K562 (cell line): Measurements from ENCODE around the gene FBXW2. TPM values are rescaled to one million over a fixed set of nuclear protein-coding genes. Genes with fewer than 3 reads are reported as not detected.
"Not testable (repeated sequence)": the region's sequence is repeated elsewhere in the genome, so short reads cannot be mapped to it uniquely, and the experiment has no call there.

ENCODE experiments used
- ATAC-seq: fragments of 200-7000 bp; cut with Tn5 transposase; 3 replicates; pipeline ENCODE4 v1.9.1; 2020; ENCODE audit warnings: moderate library complexity
- BruUV-seq: library from RNA; stranded (reverse); fragments of 400-500 nt; replicated peaks from 2 replicates; lab custom pipeline; 2021; lab: Mats Ljungman, UMichigan
- CTCF ChIA-PET: fragments of 300-600 bp; formaldehyde crosslinking; extraction: SDS; loops from one replicate; lab custom pipeline; 2021; ENCODE audit warnings: low intra/inter-chr PET ratio; lab: Yijun Ruan, JAX
- POLR2A ChIA-PET: fragments of 300-600, 350-650 bp; sonication (Branson Sonifier 250); formaldehyde crosslinking; extraction: SDS; loops from one replicate; lab custom pipeline; 2021; ENCODE audit warnings: antibody characterized with exemption, inconsistent platforms; lab: Yijun Ruan, JAX
- DNase-seq, 4 experiments: peaks; one replicate each; pipeline versions ENCODE4 v3.0.0 to v3.0.0-alpha.2; 2011 to 2018; ENCODE audit warnings: low spot score in 3 of 4, mixed read lengths in 3 of 4; ENCODE audit errors: extremely low read depth in 1 of 4
- FAIRE-seq: peaks from 2 replicates; lab custom pipeline; 2011; peaks lifted over from hg19 to GRCh38; lab: Jason Lieb, UNC
- H2AFZ ChIP-seq: 2 replicates; pipeline ENCODE4 v1.6.0; 2011; ENCODE audit warnings: low read depth, low read length, control low read depth, inconsistent platforms
- H3K27ac ChIP-seq: fragments of 200-600 bp; 3 replicates; pipeline ENCODE4 v1.8.0; 2011; ENCODE audit warnings: low read depth, mild to moderate bottlenecking, control low read depth, inconsistent platforms, low read length, moderate library complexity, mixed read lengths; ENCODE audit errors: extremely low read depth
- H3K27me3 ChIP-seq, 2 experiments: fragments of 300-600 bp in 1 of 2; 2 replicates in 1 of 2; 3 replicates in 1 of 2; pipeline versions ENCODE4 v1.6.0 to v1.8.0; 2011; ENCODE audit warnings: inconsistent platforms in 2 of 2, low read length in 2 of 2, mild to moderate bottlenecking in 1 of 2, mixed read lengths in 1 of 2, moderate library complexity in 1 of 2; ENCODE audit not compliant: control insufficient read depth in 2 of 2, insufficient read depth in 2 of 2
- H3K36me3 ChIP-seq: fragments of 300-600 bp; 3 replicates; pipeline ENCODE4 v1.8.0; 2011; ENCODE audit warnings: mild to moderate bottlenecking, low read length, inconsistent platforms; ENCODE audit not compliant: control insufficient read depth, insufficient read depth
- H3K4me1 ChIP-seq, 2 experiments: fragments of 200-600 bp in 1 of 2; replicated peaks in 1 of 2; 2 replicates in 1 of 2; 3 replicates in 1 of 2; pipeline versions ENCODE4 v1.5.1 to v1.8.0; 2011; ENCODE audit warnings: inconsistent platforms in 2 of 2, low read length in 2 of 2, mild to moderate bottlenecking in 1 of 2, mixed read lengths in 1 of 2, moderate library complexity in 1 of 2; ENCODE audit not compliant: control insufficient read depth in 2 of 2, insufficient read depth in 2 of 2
- H3K4me2 ChIP-seq: 2 replicates; pipeline ENCODE4 v1.6.1; 2011; ENCODE audit warnings: low read length, control low read depth, inconsistent platforms, mixed read lengths; ENCODE audit not compliant: insufficient read depth
- H3K4me3 ChIP-seq: fragments of 200-600 bp; sonication (generic), shearing (Covaris generic); 2 replicates; pipeline ENCODE4 v1.5.1; 2016; ENCODE audit warnings: control low read depth, inconsistent platforms
- H3K79me2 ChIP-seq: fragments of 200-600 bp; 3 replicates; pipeline ENCODE4 v1.8.0; 2011; ENCODE audit warnings: low read length, inconsistent platforms; ENCODE audit not compliant: control insufficient read depth, insufficient read depth
- H3K9ac ChIP-seq, 2 experiments: 2 replicates each; pipeline versions ENCODE4 v1.6.0 to v1.6.1; 2011; ENCODE audit warnings: low read depth in 2 of 2, low read length in 2 of 2, control low read depth in 1 of 2, inconsistent platforms in 1 of 2, mild to moderate bottlenecking in 1 of 2, mixed read lengths in 1 of 2; ENCODE audit not compliant: insufficient read depth in 1 of 2
- H3K9me1 ChIP-seq: one replicate; pipeline ENCODE4 v1.6.0; 2011; ENCODE audit warnings: inconsistent platforms, mild to moderate bottlenecking, low read length, moderate library complexity; ENCODE audit not compliant: control insufficient read depth, insufficient read depth
- H3K9me3 ChIP-seq: replicated peaks from 2 replicates; pipeline ENCODE4 v1.5.1; 2011; ENCODE audit warnings: low read depth, low read length, inconsistent platforms; ENCODE audit not compliant: control insufficient read depth, insufficient read depth
- H4K20me1 ChIP-seq: replicated peaks from 2 replicates; pipeline ENCODE4 v1.6.1; 2011; ENCODE audit warnings: low read length, inconsistent platforms, mixed read lengths; ENCODE audit not compliant: control insufficient read depth, insufficient read depth
- POLR2AphosphoS5 ChIP-seq: IDR thresholded peaks from 2 replicates; pipeline ENCODE4 v1.6.1; 2011; ENCODE audit warnings: mild to moderate bottlenecking, low read depth, low read length, moderate library complexity; ENCODE audit not compliant: control insufficient read depth, insufficient read depth
- SRSF7 ChIP-seq: fragments of 200-400 bp; formaldehyde crosslinking; optimal IDR thresholded peaks from 2 replicates; pipeline ENCODE3; 2017; ENCODE audit warnings: mild to moderate bottlenecking, low read depth, low read length
- U2AF2 ChIP-seq: fragments of 200-400 bp; formaldehyde crosslinking; optimal IDR thresholded peaks from 2 replicates; pipeline ENCODE3; 2017; ENCODE audit warnings: low read depth, mild to moderate bottlenecking, low read length
- WGBS: fragments of 100-300 bp; shearing (Covaris generic); methylation state at CpG from one replicate; pipeline ENCODE4 v1.1.6; 2016; ENCODE audit warnings: low coverage, mixed read lengths; ENCODE audit not compliant: insufficient coverage; ENCODE audit errors: missing lambda C conversion rate; 5-methylcytosine and 5-hydroxymethylcytosine counted together
- in situ Hi-C: fragments of 300-500 bp; cut with MboI; formaldehyde crosslinking; loops from 4 replicates; pipeline ENCODE4 v1.15.0; 2018; ENCODE audit warnings: inconsistent platforms, mixed read lengths
- intact Hi-C: fragments of 100-400 bp; cut with micrococcal nuclease; formaldehyde crosslinking; loops from 2 replicates; pipeline ENCODE4 v1.14.2; 2022
- polyA plus RNA-seq, 8 experiments: library from polyadenylated mRNA; depleted of rRNA in 4 of 8; stranded (reverse) in 5 of 8; unstranded in 3 of 8; fragments of >200 nt; fragmentation: Nextera tagmentation in 2 of 8; fragmentation: Illumina TruSeq in 1 of 8; extraction: Ambion mirVana in 2 of 8; extraction: Trizol in 1 of 8; gene quantifications; 2 replicates each; pipeline versions ENCODE4 v1.2.1 to v1.2.3, GENCODE V29; 2011 to 2014; ENCODE audit warnings: inconsistent platforms in 1 of 8, missing spikeins in 1 of 8
- total RNA-seq, 7 experiments: library from RNA; depleted of rRNA in 6 of 7; stranded (reverse); fragments of >200 nt in 6 of 7; fragmentation: Illumina TruSeq in 2 of 7; extraction: Trizol in 2 of 7; gene quantifications; 2 replicates each; pipeline versions ENCODE4 v1.2.1 to v1.2.3, GENCODE V29; 2011 to 2021; ENCODE audit warnings: low replicate concordance in 1 of 7

FBXW2 gene
- total and polyA plus RNA-seq, 9 of the 15 experiments (the other 6 are each of a cell fraction or from before 2014, with no cell fraction given) = 2.5 to 57.8 (median 28.1) TPM

DNA sequence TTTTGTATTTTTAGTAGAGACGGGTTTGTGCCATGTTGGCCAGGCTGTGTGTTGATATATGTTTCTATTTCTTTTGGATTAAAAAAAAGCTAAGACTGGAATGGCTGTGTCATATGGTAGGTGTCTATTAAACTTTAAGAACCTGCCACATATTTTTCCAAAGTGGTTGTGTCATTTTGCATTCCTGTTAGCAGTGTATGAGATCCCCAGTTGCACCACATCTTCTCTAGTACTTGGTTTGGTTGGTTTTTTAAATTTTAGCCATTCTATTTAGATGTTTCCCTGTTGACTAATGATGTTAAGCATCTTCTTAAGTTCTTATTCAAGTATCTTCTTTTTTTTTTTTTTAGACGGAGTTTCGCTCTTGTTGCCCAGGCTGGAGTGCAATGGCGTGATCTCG is 42.8 kb downstream of the FBXW2 start:
- Histone ChIP-seq H3K79me2 (no peaks in the 10 kb centered on the region), H2AFZ (no peak overlapping the region), H3K4me1 (no peaks in the 10 kb centered on the region), H3K27me3 (no peaks in the 10 kb centered on the region), H3K9me1 (no peaks in the 10 kb centered on the region), H3K27ac (no peak overlapping the region), H3K9me3 (no peaks in the 10 kb centered on the region), H4K20me1 (no peaks in the 10 kb centered on the region), H3K9ac (no peak overlapping the region), H3K36me3 (no peaks in the 10 kb centered on the region), H3K4me2 (no peak overlapping the region), H3K4me3 (no peak overlapping the region)
- in situ Hi-C loops = loop anchor here (5.0 to 10.0 kb wide), 2 partner anchors 197 to 644 kb away; no protein-coding TSS in a partner anchor
- ChIA-PET POLR2A (interaction anchor here (1.3 kb wide), 1 partner anchor 15 kb away, joined by 3 read pairs; no protein-coding TSS in a partner anchor), CTCF (no interaction called here)
- DNase-seq (no peak), FAIRE-seq (no peak)
- no peak for TF ChIP-seq U2AF2
- no peak for TF ChIP-seq SRSF7
- TF ChIP-seq POLR2AphosphoS5 = no peak
- TF ChIP-seq, all 486 proteins: peak for 0
- WGBS = 0% methylated on average over 1 of the region's 5 CpGs
- intact Hi-C loops = no loop called here
- no peak for ATAC-seq
- BruUV-seq = no TSS peak

DNA sequence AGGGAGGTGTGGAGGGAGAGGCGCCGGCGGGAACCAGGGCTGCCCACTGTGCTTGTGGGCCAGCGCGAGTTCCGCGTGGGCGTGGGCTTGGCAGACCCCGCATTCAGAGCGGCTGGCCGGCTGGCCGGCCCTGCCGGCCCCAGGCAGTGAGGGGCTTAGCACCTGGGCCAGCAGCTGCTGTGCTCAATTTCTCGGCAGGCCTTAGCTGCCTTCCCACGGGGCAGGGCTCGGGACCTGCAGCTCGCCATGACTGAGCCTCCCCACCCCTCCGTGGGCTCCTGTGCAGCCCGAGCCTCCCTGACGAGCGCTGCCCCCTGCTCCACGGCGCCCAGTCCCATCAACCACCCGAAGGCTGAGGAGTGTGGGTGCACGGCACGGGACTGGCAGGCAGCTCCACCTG is 46.9 kb downstream of the FBXW2 start:
- CTCF ChIA-PET, ATAC-seq: not testable (repeated sequence)
- in situ Hi-C loops = loop anchor here (10.0 kb wide), 1 partner anchor 318 kb away; no protein-coding TSS in a partner anchor

More for the DNA sequence above, 46.9 kb downstream of the FBXW2 start:
- H2AFZ ChIP-seq, H3K9me1 ChIP-seq, BruUV-seq, FAIRE-seq, H3K4me1 ChIP-seq, H3K27ac ChIP-seq, H3K79me2 ChIP-seq, H3K4me2 ChIP-seq, H3K36me3 ChIP-seq, H3K27me3 ChIP-seq, H3K9ac ChIP-seq, H4K20me1 ChIP-seq, H3K4me3 ChIP-seq, DNase-seq, H3K9me3 ChIP-seq: not testable (repeated sequence)
- 86% methylated on average over 17 of the region's 26 CpGs for WGBS
- intact Hi-C loops = loop anchor here (10.0 kb wide), 1 partner anchor 578 kb away; no protein-coding TSS in a partner anchor
- POLR2A ChIA-PET = interaction anchor here (0.6 to 1.2 kb wide), 2 partner anchors 11 to 445 kb away, joined by 4 to 5 read pairs; no protein-coding TSS in a partner anchor
